WTC11 (cell line): ENCODE results near the gene OCSTAMP. TPM values are rescaled to one million over a fixed set of nuclear protein-coding genes. Genes with fewer than 3 reads are reported as not detected.

ENCODE experiments used
- ATAC-seq: fragments of 200-7000 bp; cut with Tn5 transposase; 2 replicates; pipeline ENCODE4 v1.10.0; 2021; ENCODE audit warnings: mild to moderate bottlenecking, moderate library complexity
- CTCF ChIA-PET: fragments of 300-600 bp; sonication (Branson Sonifier 250); formaldehyde crosslinking; loops from one replicate; lab custom pipeline; 2021; ENCODE audit warnings: antibody characterized with exemption; lab: Charles Lee
- POLR2A ChIA-PET: fragments of 350-600 bp; sonication (Branson Sonifier 250); formaldehyde crosslinking; loops from one replicate; lab custom pipeline; 2021; ENCODE audit warnings: antibody characterized with exemption; lab: Charles Lee
- DNase-seq: peaks from one replicate; pipeline ENCODE4 v3.0.0; 2021; ENCODE audit warnings: low spot score
- H3K27ac Mint-ChIP-seq: 2 replicates; pipeline ENCODE4 v1.8.0; 2021; ENCODE audit warnings: mixed read lengths
- H3K27me3 Mint-ChIP-seq: 2 replicates; pipeline ENCODE4 v1.8.0; 2021; ENCODE audit warnings: low read depth, mild to moderate bottlenecking, moderate library complexity, mixed read lengths
- H3K36me3 Mint-ChIP-seq: 2 replicates; pipeline ENCODE4 v1.8.0; 2021; ENCODE audit warnings: mixed read lengths
- H3K4me1 Mint-ChIP-seq: 2 replicates; pipeline ENCODE4 v1.8.0; 2022; ENCODE audit warnings: mixed read lengths
- H3K4me3 Mint-ChIP-seq: 2 replicates; pipeline ENCODE4 v1.8.0; 2021; ENCODE audit warnings: mild to moderate bottlenecking, moderate library complexity, mixed read lengths
- H3K9me3 Mint-ChIP-seq: 2 replicates; pipeline ENCODE4 v1.8.0; 2021; ENCODE audit warnings: mixed read lengths
- ATF1 ChIP-seq: sonication (generic); formaldehyde crosslinking; IDR thresholded peaks from 2 replicates; pipeline ENCODE4 v1.8.1; 2023; ENCODE audit warnings: mild to moderate bottlenecking, moderate library complexity, missing genetic modification reagents
- CREB1 ChIP-seq: sonication (generic); formaldehyde crosslinking; IDR thresholded peaks from 2 replicates; pipeline ENCODE4 v1.8.0; 2023; ENCODE audit warnings: mild to moderate bottlenecking, missing genetic modification reagents
- CREM ChIP-seq: sonication (generic); formaldehyde crosslinking; IDR thresholded peaks from 2 replicates; pipeline ENCODE4 v1.8.1; 2022; ENCODE audit warnings: mild to moderate bottlenecking, missing genetic modification reagents, moderate library complexity
- CTCF ChIP-seq: fragments of 200-600 bp; IDR thresholded peaks from 2 replicates; pipeline ENCODE4 v1.8.0; 2022; ENCODE audit warnings: antibody characterized with exemption
- EMX1 ChIP-seq: fragments of 250-450 bp; sonication (Bioruptor Pico); IDR thresholded peaks from 2 replicates; pipeline ENCODE4 v1.8.0; 2021; ENCODE audit warnings: mild to moderate bottlenecking
- FOXJ3 ChIP-seq: sonication (generic); formaldehyde crosslinking; IDR thresholded peaks from 2 replicates; pipeline ENCODE4 v1.9.0; 2021; ENCODE audit warnings: missing genetic modification reagents, mild to moderate bottlenecking, borderline replicate concordance
- GTF2I ChIP-seq: fragments of 250-450 bp; sonication (Bioruptor Pico); conservative IDR thresholded peaks from 2 replicates; pipeline ENCODE4 v1.4.0; 2021; ENCODE audit warnings: mild to moderate bottlenecking
- IRF2 ChIP-seq: sonication (generic); formaldehyde crosslinking; IDR thresholded peaks from 2 replicates; pipeline ENCODE4 v1.8.0; 2022; ENCODE audit warnings: low read depth, missing genetic modification reagents, borderline replicate concordance
- JUN ChIP-seq: sonication (generic); formaldehyde crosslinking; IDR thresholded peaks from 2 replicates; pipeline ENCODE4 v1.8.0; 2023; ENCODE audit warnings: mild to moderate bottlenecking, missing genetic modification reagents
- MLX ChIP-seq: sonication (generic); formaldehyde crosslinking; IDR thresholded peaks from 2 replicates; pipeline ENCODE4 v1.8.1; 2023; ENCODE audit warnings: mild to moderate bottlenecking, missing genetic modification reagents, moderate library complexity
- MXD4 ChIP-seq: fragments of 250-450 bp; sonication (Bioruptor Pico); IDR thresholded peaks from 2 replicates; pipeline ENCODE4 v1.8.0; 2021; ENCODE audit warnings: mild to moderate bottlenecking, moderate library complexity, borderline replicate concordance
- NFYB ChIP-seq: sonication (generic); formaldehyde crosslinking; conservative IDR thresholded peaks from 2 replicates; pipeline ENCODE4 v1.8.0; 2022; ENCODE audit warnings: low read depth, missing genetic modification reagents
- NR3C1 ChIP-seq: sonication (generic); formaldehyde crosslinking; conservative IDR thresholded peaks from 2 replicates; pipeline ENCODE4 v1.8.1; 2023; ENCODE audit warnings: low read depth, mild to moderate bottlenecking, missing genetic modification reagents
- PREB ChIP-seq: sonication (generic); formaldehyde crosslinking; IDR thresholded peaks from 2 replicates; pipeline ENCODE4 v1.8.1; 2022; ENCODE audit warnings: mild to moderate bottlenecking, missing genetic modification reagents, moderate library complexity, borderline replicate concordance
- SMAD3 ChIP-seq: sonication (generic); formaldehyde crosslinking; IDR thresholded peaks from 2 replicates; pipeline ENCODE4 v1.8.0; 2022; ENCODE audit warnings: missing genetic modification reagents, mild to moderate bottlenecking, borderline replicate concordance
- TCF7 ChIP-seq: sonication (generic); formaldehyde crosslinking; IDR thresholded peaks from 2 replicates; pipeline ENCODE4 v1.8.0; 2022; ENCODE audit warnings: mild to moderate bottlenecking, low read depth, missing genetic modification reagents, moderate library complexity
- TEAD4 ChIP-seq: sonication (generic); formaldehyde crosslinking; IDR thresholded peaks from 2 replicates; pipeline ENCODE4 v1.8.0; 2022; ENCODE audit warnings: mild to moderate bottlenecking, missing genetic modification reagents
- TP53 ChIP-seq: sonication (generic); formaldehyde crosslinking; IDR thresholded peaks from 2 replicates; pipeline ENCODE4 v1.8.1; 2023; ENCODE audit warnings: mild to moderate bottlenecking, missing genetic modification reagents
- ZNF219 ChIP-seq: sonication (generic); formaldehyde crosslinking; IDR thresholded peaks from 2 replicates; pipeline ENCODE4 v1.8.0; 2023; ENCODE audit warnings: missing genetic modification reagents, mild to moderate bottlenecking, borderline replicate concordance
- total RNA-seq: library from RNA; stranded (reverse); gene quantifications from 3 replicates; pipeline ENCODE4 v1.2.3, GENCODE V29; 2021
- TF ChIP-seq, protein P1 (sequence below): fragments of 250-450 bp; sonication (Bioruptor Pico); conservative IDR thresholded peaks from 2 replicates; pipeline ENCODE4 v1.9.0; 2021; ENCODE audit warnings: mild to moderate bottlenecking
- TF ChIP-seq, protein P2 (sequence below): fragments of 250-450 bp; sonication (Bioruptor Pico); IDR thresholded peaks from 2 replicates; pipeline ENCODE4 v1.9.0; 2021; ENCODE audit warnings: mild to moderate bottlenecking, borderline replicate concordance
- TF ChIP-seq, protein P3 (sequence below): fragments of 250-450 bp; sonication (Bioruptor Pico); IDR thresholded peaks from 2 replicates; pipeline ENCODE4 v1.9.0; 2021; ENCODE audit warnings: moderate library complexity, mild to moderate bottlenecking, inconsistent platforms, borderline replicate concordance
- TF ChIP-seq, protein P4 (sequence below): sonication (generic); formaldehyde crosslinking; IDR thresholded peaks from 2 replicates; pipeline ENCODE4 v1.8.1; 2023; ENCODE audit warnings: mild to moderate bottlenecking, moderate library complexity, missing genetic modification reagents

OCSTAMP gene
- total RNA-seq, 1 experiment from 2014 or later = not detected

- DNase-seq (peak; percentile 88), ATAC-seq (peak; percentile 97)
- ChIA-PET CTCF (interaction anchor here (1.0 to 1.9 kb wide), 5 partner anchors 26 to 49 kb away, joined by 3 to 10 read pairs (median 4); no protein-coding TSS in a partner anchor), POLR2A (interaction anchor here (1.5 kb wide), 1 partner anchor 28 kb away, joined by 3 read pairs; no protein-coding TSS in a partner anchor)
- Mint-ChIP-seq H3K36me3 (peaks cover 35% of the 10 kb centered on the region), H3K4me3 (peak within 1 kb of the TSS; percentile 89), H3K9me3 (peaks cover 17% of the 10 kb centered on the region), H3K27me3 (peaks cover 16% of the 10 kb centered on the region), H3K4me1 (peaks cover 4% of the 10 kb centered on the region), H3K27ac (no peak within 1 kb of the TSS)
- TF ChIP-seq, protein P1, sequence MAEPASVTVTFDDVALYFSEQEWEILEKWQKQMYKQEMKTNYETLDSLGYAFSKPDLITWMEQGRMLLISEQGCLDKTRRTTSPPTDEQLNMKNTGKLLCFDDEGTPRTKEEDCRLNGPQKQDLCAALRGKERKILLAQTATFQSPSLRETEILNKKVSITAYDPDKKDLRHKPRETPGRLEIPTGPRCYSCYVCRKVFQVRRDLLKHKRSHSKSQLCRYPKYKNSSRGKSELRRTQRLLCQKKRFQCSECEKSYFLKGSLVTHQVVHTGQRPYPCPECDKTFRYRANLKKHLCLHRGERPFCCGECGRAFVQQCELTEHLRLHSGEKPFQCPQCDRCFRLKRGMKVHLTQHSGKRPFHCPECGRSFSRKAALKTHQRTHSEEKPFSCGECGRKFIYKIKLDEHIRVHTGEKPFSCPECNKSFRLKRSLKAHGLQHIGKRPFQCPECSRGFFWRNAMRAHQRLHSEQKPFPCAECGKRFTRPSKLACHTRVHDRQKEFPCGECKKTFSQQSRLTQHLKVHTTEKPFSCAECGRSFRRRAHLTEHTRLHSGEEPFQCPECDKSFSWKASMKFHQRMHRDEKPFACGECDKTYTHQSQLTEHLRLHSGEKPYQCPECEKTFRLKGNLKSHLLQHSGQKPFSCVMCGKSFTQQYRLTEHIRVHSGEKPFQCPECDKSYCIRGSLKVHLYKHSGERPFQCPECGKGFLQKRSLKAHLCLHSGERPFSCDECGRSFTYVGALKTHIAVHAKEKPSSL (CRISPR knock-in tag) = no peak
- TF ChIP-seq EMX1 (CRISPR knock-in tag) (no peak), NR3C1 (CRISPR knock-in tag) (no peak), MLX (CRISPR knock-in tag) (no peak), NFYB (CRISPR knock-in tag) (no peak), IRF2 (CRISPR knock-in tag) (no peak), CTCF (no peak), MXD4 (CRISPR knock-in tag) (no peak), JUN (CRISPR knock-in tag) (0 out of 2 replicates have a peak, but pooled peaks have one; percentile 40), SMAD3 (no peak), TEAD4 (CRISPR knock-in tag) (no peak), CREM (CRISPR knock-in tag) (peak; percentile 55; the same call in 1 of the 2 replicates), ATF1 (CRISPR knock-in tag) (no peak), GTF2I (CRISPR knock-in tag) (no peak), PREB (CRISPR knock-in tag) (no peak), ZNF219 (CRISPR knock-in tag) (no peak), FOXJ3 (CRISPR knock-in tag) (no peak), TCF7 (no peak), TP53 (CRISPR knock-in tag) (peak; percentile 58; the same call in 1 of the 2 replicates), CREB1 (no peak)
- TF ChIP-seq, protein P2, sequence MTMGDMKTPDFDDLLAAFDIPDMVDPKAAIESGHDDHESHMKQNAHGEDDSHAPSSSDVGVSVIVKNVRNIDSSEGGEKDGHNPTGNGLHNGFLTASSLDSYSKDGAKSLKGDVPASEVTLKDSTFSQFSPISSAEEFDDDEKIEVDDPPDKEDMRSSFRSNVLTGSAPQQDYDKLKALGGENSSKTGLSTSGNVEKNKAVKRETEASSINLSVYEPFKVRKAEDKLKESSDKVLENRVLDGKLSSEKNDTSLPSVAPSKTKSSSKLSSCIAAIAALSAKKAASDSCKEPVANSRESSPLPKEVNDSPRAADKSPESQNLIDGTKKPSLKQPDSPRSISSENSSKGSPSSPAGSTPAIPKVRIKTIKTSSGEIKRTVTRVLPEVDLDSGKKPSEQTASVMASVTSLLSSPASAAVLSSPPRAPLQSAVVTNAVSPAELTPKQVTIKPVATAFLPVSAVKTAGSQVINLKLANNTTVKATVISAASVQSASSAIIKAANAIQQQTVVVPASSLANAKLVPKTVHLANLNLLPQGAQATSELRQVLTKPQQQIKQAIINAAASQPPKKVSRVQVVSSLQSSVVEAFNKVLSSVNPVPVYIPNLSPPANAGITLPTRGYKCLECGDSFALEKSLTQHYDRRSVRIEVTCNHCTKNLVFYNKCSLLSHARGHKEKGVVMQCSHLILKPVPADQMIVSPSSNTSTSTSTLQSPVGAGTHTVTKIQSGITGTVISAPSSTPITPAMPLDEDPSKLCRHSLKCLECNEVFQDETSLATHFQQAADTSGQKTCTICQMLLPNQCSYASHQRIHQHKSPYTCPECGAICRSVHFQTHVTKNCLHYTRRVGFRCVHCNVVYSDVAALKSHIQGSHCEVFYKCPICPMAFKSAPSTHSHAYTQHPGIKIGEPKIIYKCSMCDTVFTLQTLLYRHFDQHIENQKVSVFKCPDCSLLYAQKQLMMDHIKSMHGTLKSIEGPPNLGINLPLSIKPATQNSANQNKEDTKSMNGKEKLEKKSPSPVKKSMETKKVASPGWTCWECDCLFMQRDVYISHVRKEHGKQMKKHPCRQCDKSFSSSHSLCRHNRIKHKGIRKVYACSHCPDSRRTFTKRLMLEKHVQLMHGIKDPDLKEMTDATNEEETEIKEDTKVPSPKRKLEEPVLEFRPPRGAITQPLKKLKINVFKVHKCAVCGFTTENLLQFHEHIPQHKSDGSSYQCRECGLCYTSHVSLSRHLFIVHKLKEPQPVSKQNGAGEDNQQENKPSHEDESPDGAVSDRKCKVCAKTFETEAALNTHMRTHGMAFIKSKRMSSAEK (CRISPR knock-in tag) = no peak
- TF ChIP-seq, protein P3, sequence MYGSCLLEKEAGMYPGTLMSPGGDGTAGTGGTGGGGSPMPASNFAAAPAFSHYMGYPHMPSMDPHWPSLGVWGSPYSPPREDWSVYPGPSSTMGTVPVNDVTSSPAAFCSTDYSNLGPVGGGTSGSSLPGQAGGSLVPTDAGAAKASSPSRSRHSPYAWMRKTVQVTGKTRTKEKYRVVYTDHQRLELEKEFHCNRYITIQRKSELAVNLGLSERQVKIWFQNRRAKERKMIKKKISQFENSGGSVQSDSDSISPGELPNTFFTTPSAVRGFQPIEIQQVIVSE = no peak
- TF ChIP-seq, protein P4, sequence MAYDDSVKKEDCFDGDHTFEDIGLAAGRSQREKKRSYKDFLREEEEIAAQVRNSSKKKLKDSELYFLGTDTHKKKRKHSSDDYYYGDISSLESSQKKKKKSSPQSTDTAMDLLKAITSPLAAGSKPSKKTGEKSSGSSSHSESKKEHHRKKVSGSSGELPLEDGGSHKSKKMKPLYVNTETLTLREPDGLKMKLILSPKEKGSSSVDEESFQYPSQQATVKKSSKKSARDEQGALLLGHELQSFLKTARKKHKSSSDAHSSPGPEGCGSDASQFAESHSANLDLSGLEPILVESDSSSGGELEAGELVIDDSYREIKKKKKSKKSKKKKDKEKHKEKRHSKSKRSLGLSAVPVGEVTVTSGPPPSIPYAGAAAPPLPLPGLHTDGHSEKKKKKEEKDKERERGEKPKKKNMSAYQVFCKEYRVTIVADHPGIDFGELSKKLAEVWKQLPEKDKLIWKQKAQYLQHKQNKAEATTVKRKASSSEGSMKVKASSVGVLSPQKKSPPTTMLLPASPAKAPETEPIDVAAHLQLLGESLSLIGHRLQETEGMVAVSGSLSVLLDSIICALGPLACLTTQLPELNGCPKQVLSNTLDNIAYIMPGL (CRISPR knock-in tag) = no peak
Measured at GRCh38 chr20:46512943-46513844, 37.3 kb downstream of the OCSTAMP start, which contains the start of gene ZNF334. TSS of gene ZNF334 (minus strand) at chr20:46513559. CDS start at chr20:46512102, 1,457 bp downstream.
